MM.1S (cell line): ENCODE measurements around the gene PIGC.

Source experiments
- DNase-seq: peaks from one replicate; pipeline ENCODE4 v3.0.0-alpha.2; 2015
- H2AFZ ChIP-seq: fragments of 300-600 bp; sonication (generic); 2 replicates; pipeline ENCODE4 v1.6.0; 2016; ENCODE audit warnings: antibody characterized with exemption, low read length
- H3F3A ChIP-seq: fragments of 300-600 bp; sonication (generic); 2 replicates; pipeline ENCODE4 v1.6.1; 2016; ENCODE audit warnings: mild to moderate bottlenecking, antibody characterized with exemption, low read length, moderate library complexity, mixed read lengths; ENCODE audit not compliant: insufficient read depth
- H3K27ac ChIP-seq: fragments of 300-600 bp; sonication (generic); 2 replicates; pipeline ENCODE4 v1.5.1; 2016; ENCODE audit warnings: mild to moderate bottlenecking, low read length
- H3K27me3 ChIP-seq: fragments of 300-600 bp; sonication (generic); replicated peaks from 2 replicates; pipeline ENCODE4 v1.6.0; 2016; ENCODE audit warnings: low read length; ENCODE audit not compliant: insufficient read depth
- H3K36me3 ChIP-seq: fragments of 300-600 bp; sonication (generic); replicated peaks from 2 replicates; pipeline ENCODE4 v1.6.1; 2016; ENCODE audit warnings: mild to moderate bottlenecking, low read length, mixed read lengths; ENCODE audit not compliant: insufficient read depth
- H3K4me1 ChIP-seq: fragments of 300-600 bp; sonication (generic); 2 replicates; pipeline ENCODE4 v1.6.1; 2016; ENCODE audit warnings: low read length, mixed read lengths
- H3K4me2 ChIP-seq: fragments of 300-600 bp; sonication (generic); 2 replicates; pipeline ENCODE4 v1.6.0; 2016; ENCODE audit warnings: low read depth, low read length
- H3K4me3 ChIP-seq: fragments of 300-600 bp; sonication (generic); 2 replicates; pipeline ENCODE4 v1.5.1; 2016; ENCODE audit warnings: low read length, mixed read lengths
- H3K79me2 ChIP-seq: fragments of 300-600 bp; sonication (generic); 2 replicates; pipeline ENCODE4 v1.6.1; 2016; ENCODE audit warnings: mixed run types, low read length, mixed read lengths
- H3K9ac ChIP-seq: fragments of 300-600 bp; sonication (generic); 2 replicates; pipeline ENCODE4 v1.6.1; 2016; ENCODE audit warnings: low read length, mixed read lengths
- H3K9me2 ChIP-seq: fragments of 300-600 bp; sonication (generic); replicated peaks from 2 replicates; pipeline ENCODE4 v1.6.1; 2016; ENCODE audit warnings: mild to moderate bottlenecking, low read length, mixed read lengths; ENCODE audit not compliant: insufficient read depth
- H3K9me3 ChIP-seq: fragments of 300-600 bp; sonication (generic); replicated peaks from 2 replicates; pipeline ENCODE4 v1.6.1; 2016; ENCODE audit warnings: mild to moderate bottlenecking, low read length, mixed read lengths; ENCODE audit not compliant: insufficient read depth
- H4K20me1 ChIP-seq: fragments of 300-600 bp; sonication (generic); 2 replicates; pipeline ENCODE4 v1.6.1; 2016; ENCODE audit warnings: mild to moderate bottlenecking, low read length, moderate library complexity, mixed read lengths; ENCODE audit not compliant: insufficient read depth
- CTCF ChIP-seq: fragments of 300-600 bp; sonication (generic); IDR thresholded peaks from 2 replicates; pipeline ENCODE4 v1.5.1; 2016; ENCODE audit warnings: antibody characterized with exemption, low read length, mixed read lengths
- EZH2 ChIP-seq: fragments of 300-600 bp; sonication (generic); optimal IDR thresholded peaks from 2 replicates; pipeline ENCODE3; 2017; ENCODE audit warnings: low read depth, mild to moderate bottlenecking, antibody characterized with exemption, low read length, mixed read lengths
- EZH2phosphoT487 ChIP-seq: fragments of 300-600 bp; sonication (generic); IDR thresholded peaks from 2 replicates; pipeline ENCODE4 v1.6.1; 2018; ENCODE audit warnings: antibody characterized with exemption, low read length

Gene PIGC

GRCh38 chr1:172466795-172467407 is 23.0 kb upstream of the PIGC start:
- no peak overlapping the region for H2AFZ ChIP-seq
- no peaks in the 10 kb centered on the region for H3K36me3 ChIP-seq
- no peak for TF ChIP-seq CTCF
- no peak for TF ChIP-seq EZH2phosphoT487
- no peak for TF ChIP-seq EZH2
- DNase-seq: no peak
- no peak overlapping the region for H3K4me3 ChIP-seq
- H3K27me3 ChIP-seq: no peaks in the 10 kb centered on the region
- H3K79me2 ChIP-seq: no peaks in the 10 kb centered on the region
- no peak overlapping the region for H3K27ac ChIP-seq
- H3F3A ChIP-seq: no peaks in the 10 kb centered on the region
- no peak overlapping the region for H3K4me2 ChIP-seq
- H3K9ac ChIP-seq: no peak overlapping the region
- no peaks in the 10 kb centered on the region for H3K4me1 ChIP-seq
- no peaks in the 10 kb centered on the region for H4K20me1 ChIP-seq
- H3K9me2 ChIP-seq: no peaks in the 10 kb centered on the region
- no peaks in the 10 kb centered on the region for H3K9me3 ChIP-seq

- no peaks in the 10 kb centered on the region for H4K20me1 ChIP-seq
- H3K9ac ChIP-seq: no peak overlapping the region
- TF ChIP-seq CTCF: no peak
- no peak for TF ChIP-seq EZH2
- TF ChIP-seq EZH2phosphoT487: no peak
- H3K4me1 ChIP-seq: no peaks in the 10 kb centered on the region
- no peaks in the 10 kb centered on the region for H3K36me3 ChIP-seq
- H3K4me2 ChIP-seq: no peak overlapping the region
- no peaks in the 10 kb centered on the region for H3K9me3 ChIP-seq
- H3K27ac ChIP-seq: no peak overlapping the region
- H3F3A ChIP-seq: no peaks in the 10 kb centered on the region
- no peak for DNase-seq
- H2AFZ ChIP-seq: no peak overlapping the region
- H3K4me3 ChIP-seq: no peak overlapping the region
- H3K79me2 ChIP-seq: no peaks in the 10 kb centered on the region
- H3K27me3 ChIP-seq: no peaks in the 10 kb centered on the region
- no peaks in the 10 kb centered on the region for H3K9me2 ChIP-seq
Observed at GRCh38 chr1:172465617-172466016, 21.7 kb upstream of the PIGC start.

- H3K4me3 ChIP-seq: no peak overlapping the region
- H3K9me3 ChIP-seq: no peaks in the 10 kb centered on the region
- H3K79me2 ChIP-seq: no peaks in the 10 kb centered on the region
- H3K9ac ChIP-seq: no peak overlapping the region
- no peaks in the 10 kb centered on the region for H3F3A ChIP-seq
- no peak overlapping the region for H2AFZ ChIP-seq
- no peaks in the 10 kb centered on the region for H3K27me3 ChIP-seq
- no peak overlapping the region for H3K4me2 ChIP-seq
- no peaks in the 10 kb centered on the region for H3K4me1 ChIP-seq
- no peak overlapping the region for H3K27ac ChIP-seq
- no peaks in the 10 kb centered on the region for H4K20me1 ChIP-seq
- no peak for DNase-seq
- H3K9me2 ChIP-seq: no peaks in the 10 kb centered on the region
- no peaks in the 10 kb centered on the region for H3K36me3 ChIP-seq
- TF ChIP-seq EZH2 (no peak), EZH2phosphoT487 (no peak), CTCF (no peak)
Observed at GRCh38 chr1:172460887-172461315, 17.0 kb upstream of the PIGC start.
